Upper lobe of left lung (tissue), 6 donors: Measurements from ENCODE around the gene LMCD1. TPM values are rescaled to one million over a fixed set of nuclear protein-coding genes. Genes with fewer than 3 reads are reported as not detected.

Experiments
- ATAC-seq, 2 donors: fragments of 200-7000 bp; cut with Tn5 transposase; one replicate each; pipeline ENCODE4 v1.9.1; 2022; ENCODE audit warnings: mild to moderate bottlenecking in 2 of 2, moderate library complexity in 2 of 2; ENCODE audit not compliant: low FRiP score in 2 of 2
- DNase-seq, 2 donors: peaks; one replicate each; pipeline ENCODE4 v3.0.0-alpha.2; 2019 to 2020
- H3K27ac ChIP-seq, 4 donors: fragments of 200-600 bp; sonication (generic); one replicate each; pipeline ENCODE4 v1.5.1; 2016 to 2019
- H3K27me3 ChIP-seq, 4 donors: fragments of 200-600 bp; sonication (generic); one replicate each; pipeline ENCODE4 v1.5.1; 2017 to 2019
- H3K36me3 ChIP-seq, 4 donors: fragments of 200-600 bp; sonication (generic); one replicate each; pipeline ENCODE4 v1.5.1; 2016 to 2019
- H3K4me1 ChIP-seq, 4 donors: fragments of 200-600 bp; sonication (generic); one replicate each; pipeline ENCODE4 v1.5.1; 2018 to 2019
- H3K4me3 ChIP-seq, 4 donors: fragments of 200-600 bp; sonication (generic); one replicate each; pipeline ENCODE4 v1.5.1; 2017 to 2019; ENCODE audit warnings: mild to moderate bottlenecking in 2 of 4, moderate library complexity in 1 of 4
- H3K9me3 ChIP-seq, 4 donors: fragments of 200-600 bp; sonication (generic); one replicate each; pipeline ENCODE4 v1.5.1; 2018 to 2019
- CTCF ChIP-seq, 6 experiments: fragments of 450-650 bp in 4 of 6; fragments of 200-600 bp in 2 of 6; sonication (generic) in 2 of 6; IDR thresholded peaks; one replicate each; pipeline ENCODE4 v1.5.1; 2016 to 2019; ENCODE audit warnings: antibody characterized with exemption in 6 of 6
- EP300 ChIP-seq, 4 donors: sonication (generic); formaldehyde crosslinking; IDR thresholded peaks; one replicate each; pipeline ENCODE4 v1.5.1; 2017; ENCODE audit warnings: antibody characterized with exemption in 4 of 4, control low read depth in 2 of 4
- POLR2A ChIP-seq, 4 donors: fragments of 450-650 bp; IDR thresholded peaks; one replicate each; pipeline ENCODE4 v1.5.1; 2016 to 2017; ENCODE audit warnings: antibody characterized with exemption in 4 of 4, mild to moderate bottlenecking in 2 of 4
- POLR2AphosphoS5 ChIP-seq, 2 donors: sonication (generic); formaldehyde crosslinking; IDR thresholded peaks; one replicate each; pipeline ENCODE4 v1.5.1; 2017; ENCODE audit warnings: antibody characterized with exemption in 2 of 2
- WGBS, 2 donors: methylation state at CpG; one replicate each; pipeline ENCODE4 v1.1.5; 2017 to 2018; 5-methylcytosine and 5-hydroxymethylcytosine counted together
- total RNA-seq, 6 donors: library from RNA; depleted of rRNA in 4 of 6; stranded (reverse); fragments of >200 nt in 4 of 6; gene quantifications; one replicate each; pipeline versions ENCODE4 v1.1.0 to v1.2.1, GENCODE V29; 2016 to 2021
- donor health status: DM: no; HTN: no; CAD: no; lungs with moderate emphysema.
- donor health status: DM: no; HTN: yes; CAD: no; lungs with severe emphysema.

Gene LMCD1
- total RNA-seq, 6 donors from 2014 or later: 47.4 to 269 (median 118) TPM

- Histone ChIP-seq H3K36me3 (peaks cover 0 to 5% (median 0%) of the 10 kb centered on the region in 4 donors), H3K27me3 (no peaks in the 10 kb centered on the region), H3K4me1 (peaks cover 53 to 73% (median 57%) of the 10 kb centered on the region in 4 donors), H3K27ac (peak overlapping the region; percentile 41 to 72 (median 48)), H3K9me3 (no peaks in the 10 kb centered on the region), H3K4me3 (no peak overlapping the region)
- WGBS, 2 donors: 57 to 64% methylated on average over 9 of the region's 9 CpGs
- DNase-seq (no peak), ATAC-seq (peak in 1 of 2 donors; percentile 22)
- no peak for TF ChIP-seq EP300 (IDR thresholded peaks at IDR 0.05)
- no peak for TF ChIP-seq CTCF (IDR thresholded peaks at IDR 0.05)
- TF ChIP-seq POLR2AphosphoS5 (IDR thresholded peaks at IDR 0.05): no peak
- no peak for TF ChIP-seq POLR2A (IDR thresholded peaks at IDR 0.05)
Observed at GRCh38 chr3:8529181-8529637, 27.6 kb downstream of the LMCD1 start.

- peak; percentile 13 to 20 for ATAC-seq
- Histone ChIP-seq H3K27me3 (no peaks in the 10 kb centered on the region), H3K4me3 (no peak overlapping the region), H3K4me1 (peaks cover 52 to 73% (median 53%) of the 10 kb centered on the region in 4 donors), H3K36me3 (peaks cover 0 to 5% (median 0%) of the 10 kb centered on the region in 4 donors), H3K9me3 (no peaks in the 10 kb centered on the region), H3K27ac (peak overlapping the region; percentile 12 to 72 (median 41))
- TF ChIP-seq POLR2A (IDR thresholded peaks at IDR 0.05) (no peak), POLR2AphosphoS5 (IDR thresholded peaks at IDR 0.05) (no peak), CTCF (IDR thresholded peaks at IDR 0.05) (no peak), EP300 (IDR thresholded peaks at IDR 0.05) (no peak)
- no peak for DNase-seq
- WGBS, 2 donors: 68 to 70% methylated on average over 11 to 12 of the region's 12 CpGs
Observed at GRCh38 chr3:8529738-8530525, 28.3 kb downstream of the LMCD1 start.

- Histone ChIP-seq H3K9me3 (no peaks in the 10 kb centered on the region), H3K4me1 (peaks cover 51 to 67% (median 52%) of the 10 kb centered on the region in 4 donors), H3K4me3 (no peak overlapping the region), H3K27me3 (no peaks in the 10 kb centered on the region), H3K36me3 (peaks cover 0 to 5% (median 0%) of the 10 kb centered on the region in 4 donors), H3K27ac (peak overlapping the region in 3 of 4 donors; percentile 12 to 72 (median 30))
- DNase-seq (no peak), ATAC-seq (no peak)
- no peak for TF ChIP-seq POLR2A (IDR thresholded peaks at IDR 0.05)
- TF ChIP-seq EP300 (IDR thresholded peaks at IDR 0.05): no peak
- TF ChIP-seq CTCF (IDR thresholded peaks at IDR 0.05): no peak
- TF ChIP-seq POLR2AphosphoS5 (IDR thresholded peaks at IDR 0.05): no peak
- 30 to 54% methylated on average over 1 of the region's 1 CpG for WGBS, 2 donors
Observed at GRCh38 chr3:8530581-8530980, 29.0 kb downstream of the LMCD1 start.

- DNase-seq: no peak
- Histone ChIP-seq H3K9me3 (no peaks in the 10 kb centered on the region), H3K4me1 (peaks cover 50 to 67% (median 53%) of the 10 kb centered on the region in 4 donors), H3K36me3 (peaks cover 0 to 18% (median 2%) of the 10 kb centered on the region in 4 donors), H3K27me3 (no peaks in the 10 kb centered on the region), H3K27ac (peak overlapping the region; percentile 47 to 72 (median 51)), H3K4me3 (no peak overlapping the region)
- peak; percentile 51 to 84 for ATAC-seq
- WGBS, 2 donors: 55 to 59% methylated on average over 7 of the region's 7 CpGs
- peak in 1 of 4 donors; percentile 42 for TF ChIP-seq EP300 (IDR thresholded peaks at IDR 0.05)
- no peak for TF ChIP-seq CTCF (IDR thresholded peaks at IDR 0.05)
- TF ChIP-seq POLR2AphosphoS5 (IDR thresholded peaks at IDR 0.05): peak; percentile 67 to 70
- TF ChIP-seq POLR2A (IDR thresholded peaks at IDR 0.05): no peak
Observed at GRCh38 chr3:8532251-8532871, 30.7 kb downstream of the LMCD1 start.
